ENCODE results near the gene PRR29.

DNA sequence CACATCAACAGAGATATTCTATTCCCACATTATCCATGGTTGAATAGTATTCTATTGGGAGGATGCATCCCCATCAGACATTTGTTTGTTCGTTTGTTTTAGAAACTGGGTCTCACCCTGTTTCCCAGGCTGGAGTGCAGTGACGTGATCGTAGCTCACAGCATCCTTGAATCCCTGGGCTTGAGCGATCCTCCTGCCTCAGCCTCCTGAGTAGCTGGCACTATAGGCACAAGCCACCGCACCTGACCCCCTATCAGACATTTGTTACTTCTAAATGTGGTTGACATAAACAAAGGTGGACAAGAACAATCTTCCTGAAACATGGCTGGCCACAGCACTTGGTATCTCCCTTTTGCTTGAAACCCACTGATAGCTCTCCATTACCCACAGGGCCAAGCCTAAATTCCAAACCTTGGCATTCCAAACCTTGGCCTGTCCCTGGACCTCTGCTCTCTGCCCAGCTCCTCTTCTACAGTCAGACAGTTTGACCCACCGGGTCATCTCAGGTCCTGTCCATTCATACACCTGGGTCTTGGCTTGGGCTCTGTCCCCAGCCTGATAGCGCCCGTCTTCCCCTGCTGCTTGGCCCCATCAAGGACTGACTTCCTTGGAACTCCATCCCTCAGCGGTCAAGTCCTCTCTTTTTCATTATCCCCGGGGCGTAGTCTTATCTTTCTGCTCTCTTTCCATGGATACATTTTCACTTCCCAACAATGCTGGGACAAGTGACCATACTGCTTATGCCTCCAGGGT lies 1.5 kb upstream of the PRR29 start:
- TF ChIP-seq CTCF (conservative IDR thresholded peaks at IDR 0.05; ENCODE audit: low read depth, low read length) (no peak), EZH2 (IDR thresholded peaks at IDR 0.05; ENCODE audit: borderline replicate concordance, low read depth, low read length, poor library complexity, severe bottlenecking) (no peak)
